Activated naive CD4-positive, alpha-beta T cell treated with anti-CD3 and anti-CD28 coated beads, Interleukin-2, amount 50 U/mL, for 72 hours (primary cell): ENCODE results near the gene DHX57. TPM values are rescaled to one million over a fixed set of nuclear protein-coding genes. Genes with fewer than 3 reads are reported as not detected.

Source experiments
- ATAC-seq, 2 donors: fragments of 150-1000 bp; cut with Tn5 transposase; 2 replicates each; pipeline ENCODE4 v1.10.0; 2021; ENCODE audit warnings: mild to moderate bottlenecking in 2 of 2, moderate library complexity in 2 of 2
- DNase-seq, 2 donors: peaks; one replicate each; pipeline ENCODE4 v3.0.0; 2021 to 2022; ENCODE audit warnings: low spot score in 2 of 2
- H3K27ac Mint-ChIP-seq, 2 donors: one replicate each; pipeline ENCODE4 v1.8.0; 2022; ENCODE audit warnings: mild to moderate bottlenecking in 2 of 2, mixed read lengths in 2 of 2
- H3K36me3 Mint-ChIP-seq, 2 donors: one replicate each; pipeline ENCODE4 v1.8.0; 2022; ENCODE audit warnings: mixed read lengths in 2 of 2
- H3K9me3 Mint-ChIP-seq, 2 donors: one replicate each; pipeline ENCODE4 v1.8.0; 2022; ENCODE audit warnings: mixed read lengths in 2 of 2
- total RNA-seq, 2 donors: library from RNA; stranded (reverse); gene quantifications; one replicate each; pipeline ENCODE4 v1.2.3, GENCODE V29; 2022

DHX57 gene
- total RNA-seq, 2 donors from 2014 or later: 14.4 to 14.8 TPM

DNA sequence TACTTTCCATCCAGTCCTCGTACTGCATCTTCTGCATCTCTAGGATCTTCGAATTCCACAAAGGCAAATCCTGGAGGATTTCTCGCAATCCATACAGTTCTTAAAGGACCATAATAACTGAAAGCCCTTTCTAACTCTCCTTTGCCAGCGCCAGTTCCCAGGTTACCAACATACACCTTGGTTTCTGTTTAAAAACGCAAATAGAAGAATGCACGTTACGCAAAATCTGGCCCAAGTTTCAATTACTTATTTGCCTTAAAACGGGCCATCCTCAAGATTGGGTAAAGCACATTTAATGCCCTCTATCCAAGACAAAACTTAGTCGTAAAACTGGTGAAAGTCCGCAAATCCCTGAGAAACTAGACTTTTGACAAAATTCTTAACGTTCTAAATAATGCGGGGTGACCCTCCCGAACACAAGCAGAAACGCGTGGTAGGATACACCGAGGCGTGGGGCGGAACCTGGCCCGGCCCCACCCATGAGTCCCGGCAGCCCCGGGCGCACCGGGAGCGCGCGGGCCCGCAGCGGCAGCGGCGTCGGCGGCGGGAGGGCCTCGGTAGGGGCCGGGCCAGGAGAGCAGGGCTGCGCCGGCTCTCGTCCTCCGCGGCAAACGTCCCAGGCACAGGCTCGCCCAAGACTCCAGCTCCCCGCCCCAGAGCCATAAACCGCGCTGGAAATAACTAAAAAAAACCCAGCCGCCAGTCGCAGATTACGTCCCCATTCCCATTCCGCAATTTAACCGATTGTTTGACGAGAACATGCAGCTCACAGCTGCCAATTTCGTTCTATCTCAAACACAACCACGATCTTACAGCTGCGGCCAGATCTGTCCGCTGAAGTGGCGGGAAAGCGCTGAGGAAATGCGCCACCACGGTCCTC lies 125.5 kb downstream of the DHX57 start:
- Mint-ChIP-seq H3K27ac (peak overlapping the region; percentile 98 to 100), H3K36me3 (peaks cover 58 to 61% of the 10 kb centered on the region in 2 donors), H3K9me3 (no peaks in the 10 kb centered on the region)
- ATAC-seq (peak; percentile 9 to 16), DNase-seq (peak in 1 of 2 donors; percentile 59)

DNA sequence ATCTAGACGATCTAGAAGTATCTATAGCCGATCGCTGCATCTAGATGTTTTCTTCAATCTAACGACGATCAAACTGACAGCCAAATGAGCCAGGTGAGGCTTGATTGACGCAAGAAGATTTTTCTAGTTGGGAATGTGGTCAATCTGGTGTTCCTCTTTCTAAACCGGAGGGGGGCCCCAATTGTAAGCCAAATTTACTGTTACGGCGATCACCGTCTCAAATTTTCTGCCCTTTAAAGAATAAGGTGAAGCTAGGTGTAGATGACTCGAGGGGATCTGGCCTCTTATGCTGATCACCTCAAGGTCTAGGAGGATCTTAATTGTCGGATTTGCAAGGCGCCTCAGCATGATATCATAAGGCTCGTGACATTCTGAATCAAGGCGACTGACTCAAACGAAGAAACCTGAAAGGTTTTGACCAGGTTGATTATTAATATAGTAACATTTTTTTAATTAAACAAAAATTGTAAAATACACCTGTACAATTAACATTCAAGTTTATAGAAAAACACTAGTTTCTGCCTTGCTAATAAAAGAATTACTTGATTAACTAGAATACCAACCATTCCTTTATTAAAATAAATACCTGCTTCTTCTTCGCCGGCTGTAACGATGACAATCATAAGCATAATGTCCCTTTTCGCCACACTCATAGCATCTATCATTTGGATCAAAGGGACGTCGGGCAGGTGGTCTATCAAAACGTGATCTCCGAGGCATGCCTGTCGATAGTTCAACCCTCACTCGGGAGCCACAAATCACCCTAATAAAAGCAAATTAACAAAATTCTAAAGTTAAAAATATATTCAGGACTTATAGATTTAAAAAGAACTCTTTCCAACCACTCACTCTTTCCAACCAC lies 126.6 kb downstream of the DHX57 start:
- Mint-ChIP-seq H3K36me3 (peaks cover 61 to 66% of the 10 kb centered on the region in 2 donors), H3K27ac (peak overlapping the region; percentile 98 to 100), H3K9me3 (no peaks in the 10 kb centered on the region)
- ATAC-seq: no peak
- DNase-seq: no peak

DNA sequence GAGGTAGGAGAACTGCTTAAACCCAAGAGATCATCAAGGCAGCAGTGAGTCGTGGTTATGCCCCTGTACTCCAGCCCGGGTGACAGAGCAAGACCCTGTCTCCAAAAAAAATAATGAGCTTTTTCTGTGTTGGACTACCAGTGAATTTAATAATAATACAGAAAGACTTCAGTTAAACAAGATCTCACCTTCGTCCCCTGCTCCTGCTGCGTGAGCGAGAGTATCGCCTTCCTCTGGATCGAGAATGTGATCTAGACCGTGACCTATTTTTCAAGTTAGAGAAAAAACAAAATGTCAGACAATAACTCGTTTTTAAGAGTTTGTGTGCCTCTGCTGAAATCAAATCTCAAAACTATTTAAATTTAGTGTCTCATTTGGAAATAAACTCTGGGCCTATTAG lies 127.3 kb downstream of the DHX57 start:
- peak overlapping the region; percentile 98 to 100 for H3K27ac Mint-ChIP-seq
- ATAC-seq (no peak), DNase-seq (no peak)
- no peaks in the 10 kb centered on the region for H3K9me3 Mint-ChIP-seq
- peaks cover 61 to 74% of the 10 kb centered on the region in 2 donors for H3K36me3 Mint-ChIP-seq

DNA sequence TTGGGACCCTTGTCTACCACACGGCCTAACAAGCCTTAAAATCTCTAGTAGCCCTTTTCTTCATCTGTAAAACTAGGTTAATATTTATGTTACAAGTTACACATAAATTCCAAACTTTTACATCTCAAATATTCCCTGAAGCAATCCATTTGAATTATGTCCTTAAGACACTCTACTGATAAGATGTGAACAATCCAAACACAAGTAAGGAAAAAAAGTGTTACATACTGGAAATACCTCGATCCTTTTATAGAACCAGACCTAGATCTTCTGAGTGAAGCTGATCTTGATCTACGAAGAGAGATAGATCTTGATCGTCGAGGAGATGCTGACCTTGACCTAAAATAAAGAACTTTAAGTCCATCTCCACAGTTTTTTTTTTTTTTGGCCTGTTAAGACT lies 127.9 kb downstream of the DHX57 start:
- no peak for DNase-seq
- H3K9me3 Mint-ChIP-seq: no peaks in the 10 kb centered on the region
- H3K36me3 Mint-ChIP-seq: peaks cover 61 to 76% of the 10 kb centered on the region in 2 donors
- H3K27ac Mint-ChIP-seq: peak overlapping the region; percentile 98 to 100
- ATAC-seq: no peak

Other genes starting within 250 kb of the DHX57 start
- 10 to 100 TPM; 16.1 to 45.0 TPM for gene GALM, start 209.8 kb downstream of the DHX57 start, total RNA-seq
- gene SRSF7, start 124.6 kb downstream of the DHX57 start, total RNA-seq: 100 to 1,000 TPM; 236 to 294 TPM
- gene GEMIN6, start 97.7 kb downstream of the DHX57 start, total RNA-seq: 10 to 100 TPM; 23.8 to 25.4 TPM
- gene MORN2, start within 50 bp of the DHX57 start, total RNA-seq: 1 to 10 TPM; 3.8 to 7.6 TPM
- under 1 TPM; 0.14 to 0.19 TPM for gene ARHGEF33, start 13.9 kb upstream of the DHX57 start, total RNA-seq
- gene SOS1, start 245.1 kb upstream of the DHX57 start, total RNA-seq: 10 to 100 TPM; 34.8 to 57.1 TPM